Bronchial epithelial cell (primary cell): ENCODE data around the gene CCDC158. TPM values are rescaled to one million over a fixed set of nuclear protein-coding genes. Genes with fewer than 3 reads are reported as not detected.

Source experiments
- DNase-seq: peaks from one replicate; pipeline ENCODE4 v3.0.0-alpha.2; 2010; ENCODE audit warnings: low read depth
- FAIRE-seq: peaks from 2 replicates; lab custom pipeline; 2011; peaks lifted over from hg19 to GRCh38; lab: Jason Lieb, UNC
- H3K27me3 ChIP-seq: 2 replicates; pipeline ENCODE4 v1.5.1; 2011; ENCODE audit warnings: low read length; ENCODE audit not compliant: control insufficient read depth, insufficient read depth
- H3K36me3 ChIP-seq: 2 replicates; pipeline ENCODE4 v1.5.1; 2011; ENCODE audit warnings: low read length; ENCODE audit not compliant: control insufficient read depth, insufficient read depth
- H3K4me3 ChIP-seq: 2 replicates; pipeline ENCODE4 v1.5.1; 2011; ENCODE audit warnings: mild to moderate bottlenecking, low read depth, low read length, control low read depth
- total RNA-seq: library from RNA; depleted of rRNA; stranded (reverse); fragments of >200 nt; gene quantifications from 2 replicates; pipeline ENCODE4 v1.2.1, GENCODE V29; 2014
- TF ChIP-seq, protein P1 (sequence below): IDR thresholded peaks from 2 replicates; pipeline ENCODE4 v1.5.1; 2011; ENCODE audit warnings: mild to moderate bottlenecking, moderate library complexity, low read length, control low read depth, inconsistent platforms; ENCODE audit not compliant: insufficient read depth, severe bottlenecking

CCDC158 gene
- total RNA-seq, 1 donor from 2014 or later, result under 0.01 TPM

- H3K36me3 ChIP-seq, result no peaks in the 10 kb centered on the region
- DNase-seq (peak; percentile 29), FAIRE-seq (no peak)
- TF ChIP-seq, protein P1, sequence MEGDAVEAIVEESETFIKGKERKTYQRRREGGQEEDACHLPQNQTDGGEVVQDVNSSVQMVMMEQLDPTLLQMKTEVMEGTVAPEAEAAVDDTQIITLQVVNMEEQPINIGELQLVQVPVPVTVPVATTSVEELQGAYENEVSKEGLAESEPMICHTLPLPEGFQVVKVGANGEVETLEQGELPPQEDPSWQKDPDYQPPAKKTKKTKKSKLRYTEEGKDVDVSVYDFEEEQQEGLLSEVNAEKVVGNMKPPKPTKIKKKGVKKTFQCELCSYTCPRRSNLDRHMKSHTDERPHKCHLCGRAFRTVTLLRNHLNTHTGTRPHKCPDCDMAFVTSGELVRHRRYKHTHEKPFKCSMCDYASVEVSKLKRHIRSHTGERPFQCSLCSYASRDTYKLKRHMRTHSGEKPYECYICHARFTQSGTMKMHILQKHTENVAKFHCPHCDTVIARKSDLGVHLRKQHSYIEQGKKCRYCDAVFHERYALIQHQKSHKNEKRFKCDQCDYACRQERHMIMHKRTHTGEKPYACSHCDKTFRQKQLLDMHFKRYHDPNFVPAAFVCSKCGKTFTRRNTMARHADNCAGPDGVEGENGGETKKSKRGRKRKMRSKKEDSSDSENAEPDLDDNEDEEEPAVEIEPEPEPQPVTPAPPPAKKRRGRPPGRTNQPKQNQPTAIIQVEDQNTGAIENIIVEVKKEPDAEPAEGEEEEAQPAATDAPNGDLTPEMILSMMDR, result peak; percentile 50
- H3K27me3 ChIP-seq, result no peaks in the 10 kb centered on the region
- H3K4me3 ChIP-seq, result peak overlapping the region; percentile 53
Observed at GRCh38 chr4:76306882-76307659, 113.9 kb downstream of the CCDC158 start.

DNA sequence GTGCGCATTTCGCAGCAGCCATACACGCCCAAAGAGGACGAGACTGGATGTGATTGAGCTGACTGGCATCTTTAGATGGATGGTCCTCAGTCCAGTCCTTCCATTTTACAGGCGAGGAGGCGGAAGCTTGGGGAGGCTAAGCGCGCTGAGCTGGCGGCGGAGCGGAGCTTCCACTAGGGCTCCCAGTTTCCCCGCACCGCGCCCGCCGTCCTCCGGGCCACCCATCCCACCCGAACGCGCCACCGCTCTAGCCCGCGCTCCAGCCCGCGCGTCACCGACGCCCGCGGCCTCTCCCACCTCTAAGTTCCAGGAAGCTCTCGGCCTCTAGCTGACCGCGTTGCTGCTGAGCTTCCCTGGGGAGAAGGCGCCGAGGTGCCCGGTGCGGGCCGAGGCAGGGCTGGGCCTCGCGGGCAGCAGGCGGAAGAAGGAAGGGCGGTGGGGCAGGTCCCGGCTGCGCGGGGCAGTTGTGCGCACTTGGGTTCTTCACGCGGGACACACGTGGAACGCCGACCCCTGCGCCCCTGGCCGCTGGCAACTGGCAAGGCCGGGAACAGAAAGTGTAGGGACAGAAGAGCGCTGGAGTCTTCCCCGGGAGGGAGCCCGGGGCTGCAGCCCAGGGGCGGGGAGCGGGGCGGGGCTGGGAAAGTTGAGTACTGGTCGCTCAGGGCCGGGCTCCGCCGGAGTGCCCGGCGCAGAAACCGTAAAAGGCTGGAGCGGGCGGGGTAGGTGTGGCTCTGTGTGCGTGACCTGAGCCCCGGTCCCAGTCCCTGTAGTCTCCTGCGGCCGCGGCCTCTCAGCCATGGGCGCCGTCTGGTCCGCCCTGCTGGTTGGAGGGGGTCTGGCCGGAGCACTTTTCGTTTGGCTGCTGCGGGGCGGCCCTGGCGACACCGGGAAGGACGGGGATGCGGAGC lies 114.7 kb downstream of the CCDC158 start, which contains the start of gene STBD1:
Gene STBD1, plus strand, starts transcription at position 763 of the 911 bp plus-strand sequence. Its CDS starts 37 bp downstream, at position 800.
- DNase-seq (peak; percentile 47), FAIRE-seq (no peak)
- Histone ChIP-seq H3K36me3 (no peaks in the 10 kb centered on the region), H3K27me3 (no peaks in the 10 kb centered on the region), H3K4me3 (peak within 1 kb of the TSS; percentile 53)
- TF ChIP-seq, protein P1, result no peak

- Histone ChIP-seq H3K36me3 (no peaks in the 10 kb centered on the region), H3K4me3 (no peak overlapping the region), H3K27me3 (no peaks in the 10 kb centered on the region)
- TF ChIP-seq, protein P1, result no peak
- FAIRE-seq, result peak; percentile 18
- no peak for DNase-seq
Observed at GRCh38 chr4:76305033-76305687, 115.8 kb downstream of the CCDC158 start.

DNA sequence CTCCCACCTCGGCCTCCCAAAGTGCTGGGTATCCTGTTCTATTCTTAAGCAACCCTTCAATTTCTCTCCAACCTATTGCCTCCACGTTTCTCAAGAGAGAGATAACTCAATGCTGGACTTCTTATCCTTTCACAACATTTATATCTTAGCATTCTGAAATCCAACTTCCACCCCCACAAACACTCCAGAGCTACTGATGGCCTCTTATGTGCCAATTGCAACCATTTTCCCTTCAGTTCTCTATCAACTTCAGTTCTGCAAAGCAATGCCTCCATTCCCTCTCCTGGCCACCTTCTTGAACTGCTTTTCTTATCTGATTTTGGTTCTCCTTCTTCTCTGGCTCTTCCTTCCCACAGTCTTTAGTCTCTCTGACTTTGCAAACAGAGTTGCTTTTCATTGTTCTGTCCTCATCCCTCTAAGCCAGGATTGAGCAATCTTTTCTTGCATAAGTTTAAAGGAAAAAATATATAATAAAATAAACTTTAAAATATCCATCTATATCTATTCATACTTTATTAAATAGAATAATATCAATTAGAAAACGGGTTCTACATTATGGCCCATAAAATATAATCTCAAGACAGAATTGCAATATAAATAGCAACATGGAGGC lies 118.0 kb downstream of the CCDC158 start:
- no peaks in the 10 kb centered on the region for H3K36me3 ChIP-seq
- TF ChIP-seq, protein P1, result no peak
- DNase-seq, result no peak
- no peaks in the 10 kb centered on the region for H3K27me3 ChIP-seq
- H3K4me3 ChIP-seq, result no peak overlapping the region
- no peak for FAIRE-seq

DNA sequence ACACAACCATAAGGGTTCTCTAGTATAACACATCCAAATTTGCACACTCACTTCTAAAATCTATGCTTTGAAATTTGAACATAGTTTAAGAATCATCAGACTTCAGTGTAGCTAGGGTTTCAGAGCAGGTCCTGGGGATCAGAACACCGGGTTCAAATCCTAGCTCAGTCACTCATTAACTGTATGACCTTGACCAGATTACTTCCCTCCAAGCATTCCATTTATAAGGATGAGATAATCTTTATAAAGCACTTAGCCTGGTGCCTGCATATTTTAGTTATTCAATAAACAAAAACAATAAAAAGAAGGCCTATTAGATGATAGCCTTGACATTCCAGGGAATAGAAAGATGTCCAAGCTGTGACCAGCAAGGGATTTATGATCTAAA lies 119.2 kb downstream of the CCDC158 start:
- DNase-seq, result no peak
- Histone ChIP-seq H3K36me3 (no peaks in the 10 kb centered on the region), H3K27me3 (no peaks in the 10 kb centered on the region), H3K4me3 (no peak overlapping the region)
- FAIRE-seq, result no peak
- TF ChIP-seq, protein P1, result no peak
